KBM-7 (cell line): ENCODE data around the gene PRX.
"Not testable (repeated sequence)": the region's sequence is repeated elsewhere in the genome, so short reads cannot be mapped to it uniquely, and the experiment has no call there.

Experiments used
- DNase-seq: peaks from one replicate; pipeline ENCODE4 v3.0.0-alpha.2; 2015
- in situ Hi-C: fragments of 300-500 bp; cut with MboI; formaldehyde crosslinking; loops from 2 replicates; pipeline ENCODE4 v1.14.3; 2020; ENCODE audit warnings: low sequenced_read_pairs, low pct_unique_long_range_greater_than_20kb, mixed read lengths

Gene PRX

DNA sequence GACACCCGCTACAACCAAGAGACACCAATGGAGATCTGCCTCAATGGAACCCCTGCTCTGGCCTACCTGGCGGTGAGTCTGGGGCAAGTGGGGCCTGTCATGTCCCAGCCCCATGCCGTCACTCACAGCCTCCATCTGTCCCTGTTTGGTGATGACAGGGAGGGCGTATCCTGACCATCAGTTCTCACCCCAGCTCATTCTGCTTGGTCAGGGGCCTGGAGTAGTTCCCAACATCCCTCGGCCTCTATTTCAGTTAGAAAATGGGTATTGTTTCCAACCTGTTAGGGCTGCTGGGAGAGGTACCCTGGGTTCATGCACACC is 41.4 kb downstream of the PRX start:
- DNase-seq: no peak
- in situ Hi-C loops: no loop called here

DNA sequence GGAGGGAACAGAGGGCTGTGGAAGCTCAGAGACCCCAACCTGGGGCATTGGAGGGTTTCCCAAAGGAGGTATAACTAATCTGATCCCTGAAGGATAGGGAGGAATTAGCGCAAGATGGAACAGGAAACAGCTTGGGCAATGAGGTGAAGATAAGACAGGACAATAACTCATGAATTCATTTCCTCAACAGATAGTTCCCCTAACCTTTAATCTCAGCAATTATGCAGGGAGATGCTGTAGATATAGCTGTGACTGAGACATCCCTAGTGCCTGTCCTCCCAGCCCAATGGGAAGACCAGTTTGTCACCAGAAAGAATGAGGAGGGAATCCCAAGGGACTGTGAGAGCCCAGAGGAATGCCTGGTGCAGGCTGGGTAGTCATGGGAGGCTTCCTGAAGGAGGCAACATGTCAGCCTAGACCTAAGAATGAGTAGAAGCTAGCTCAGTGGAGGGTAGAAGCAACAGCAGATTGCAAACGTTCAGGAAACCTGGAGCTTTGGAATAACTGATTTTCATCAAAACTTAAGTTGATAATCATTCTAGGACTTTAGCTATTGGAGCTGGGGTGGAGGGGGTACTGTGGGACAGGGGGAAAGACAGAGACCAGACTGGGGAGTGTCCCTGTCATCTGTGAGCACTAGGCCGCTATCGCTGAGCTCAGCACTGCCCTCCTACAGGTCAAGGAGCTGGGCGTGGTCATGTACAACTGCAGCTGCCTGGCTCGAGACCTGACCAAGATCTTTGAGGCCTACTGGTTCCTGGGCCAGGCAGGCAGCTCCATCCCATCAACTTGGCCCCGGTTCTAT is 42.0 kb downstream of the PRX start:
- DNase-seq: peak; percentile 70
- in situ Hi-C loops: no loop called here

DNA sequence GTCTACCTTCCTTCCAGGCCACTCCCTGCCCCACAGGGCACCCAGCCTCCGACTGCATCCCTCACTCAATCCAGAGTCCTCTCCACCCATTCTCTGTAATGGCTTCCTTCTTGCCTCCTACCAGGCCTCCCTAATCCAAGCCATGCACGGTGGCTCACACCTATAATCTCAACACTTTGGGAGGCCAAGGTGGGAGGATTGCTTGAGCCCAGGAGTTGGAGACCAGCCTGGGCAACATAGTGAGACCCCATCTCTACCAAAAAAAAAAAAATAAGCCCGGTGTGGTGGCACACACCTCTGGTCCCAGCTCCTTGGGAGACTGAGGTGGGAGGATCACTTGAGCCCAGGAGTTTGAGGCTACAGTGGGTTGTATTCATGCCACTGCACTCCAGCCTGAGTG is 42.9 kb downstream of the PRX start:
- in situ Hi-C loops, DNase-seq: not testable (repeated sequence)

DNA sequence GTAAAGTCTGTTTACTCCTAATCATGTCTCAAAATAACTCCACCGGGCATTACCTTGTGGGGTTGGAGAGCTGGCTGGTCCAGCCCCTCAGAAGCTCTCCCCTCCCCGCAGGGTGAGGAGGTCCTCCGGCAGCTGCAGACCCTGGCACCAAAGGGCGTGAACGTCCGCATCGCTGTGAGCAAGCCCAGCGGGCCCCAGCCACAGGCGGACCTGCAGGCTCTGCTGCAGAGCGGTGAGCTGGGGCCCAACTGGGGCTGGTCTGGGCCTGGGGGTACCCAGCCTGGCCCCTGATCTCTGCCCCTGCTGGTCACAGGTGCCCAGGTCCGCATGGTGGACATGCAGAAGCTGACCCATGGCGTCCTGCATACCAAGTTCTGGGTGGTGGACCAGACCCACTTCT is 43.4 kb downstream of the PRX start:
- no peak for DNase-seq
- in situ Hi-C loops: no loop called here

DNA sequence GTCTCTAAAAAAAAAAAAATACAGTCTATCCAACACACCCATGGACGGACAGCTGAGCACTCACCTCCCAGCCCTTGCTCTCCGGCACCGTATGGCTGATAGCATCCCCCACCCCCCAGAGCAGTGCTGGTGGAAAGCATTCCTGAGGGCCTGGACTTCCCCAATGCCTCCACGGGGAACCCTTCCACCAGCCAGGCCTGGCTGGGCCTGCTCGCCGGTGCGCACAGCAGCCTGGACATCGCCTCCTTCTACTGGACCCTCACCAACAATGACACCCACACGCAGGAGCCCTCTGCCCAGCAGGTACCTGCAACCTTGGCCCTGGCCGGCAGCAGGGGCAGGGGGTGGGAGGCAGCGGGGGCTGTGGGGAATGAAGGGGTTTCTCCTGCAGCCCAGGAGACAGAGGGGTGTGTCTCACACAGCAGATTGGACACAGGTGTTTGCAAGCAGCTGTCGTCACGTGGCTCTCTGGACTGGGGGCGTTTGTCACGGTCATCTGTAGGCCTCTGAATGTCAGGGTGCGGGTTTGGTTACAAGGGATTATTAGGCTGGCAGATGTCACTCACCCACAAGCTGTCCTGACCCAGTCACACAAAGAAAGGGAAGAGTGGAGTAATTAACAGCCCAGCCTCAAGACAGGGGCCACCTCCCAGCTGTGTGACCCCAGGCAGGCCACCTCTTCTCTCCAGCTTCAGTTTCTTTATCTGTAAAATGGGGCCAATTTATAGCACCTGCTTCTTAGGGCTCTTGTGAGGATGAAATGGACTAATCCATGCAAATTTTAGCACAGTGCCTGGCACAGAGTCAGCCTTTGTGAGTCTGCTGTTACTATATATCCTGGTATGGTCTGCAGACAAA is 45.4 kb downstream of the PRX start:
- in situ Hi-C loops: no loop called here
- no peak for DNase-seq

DNA sequence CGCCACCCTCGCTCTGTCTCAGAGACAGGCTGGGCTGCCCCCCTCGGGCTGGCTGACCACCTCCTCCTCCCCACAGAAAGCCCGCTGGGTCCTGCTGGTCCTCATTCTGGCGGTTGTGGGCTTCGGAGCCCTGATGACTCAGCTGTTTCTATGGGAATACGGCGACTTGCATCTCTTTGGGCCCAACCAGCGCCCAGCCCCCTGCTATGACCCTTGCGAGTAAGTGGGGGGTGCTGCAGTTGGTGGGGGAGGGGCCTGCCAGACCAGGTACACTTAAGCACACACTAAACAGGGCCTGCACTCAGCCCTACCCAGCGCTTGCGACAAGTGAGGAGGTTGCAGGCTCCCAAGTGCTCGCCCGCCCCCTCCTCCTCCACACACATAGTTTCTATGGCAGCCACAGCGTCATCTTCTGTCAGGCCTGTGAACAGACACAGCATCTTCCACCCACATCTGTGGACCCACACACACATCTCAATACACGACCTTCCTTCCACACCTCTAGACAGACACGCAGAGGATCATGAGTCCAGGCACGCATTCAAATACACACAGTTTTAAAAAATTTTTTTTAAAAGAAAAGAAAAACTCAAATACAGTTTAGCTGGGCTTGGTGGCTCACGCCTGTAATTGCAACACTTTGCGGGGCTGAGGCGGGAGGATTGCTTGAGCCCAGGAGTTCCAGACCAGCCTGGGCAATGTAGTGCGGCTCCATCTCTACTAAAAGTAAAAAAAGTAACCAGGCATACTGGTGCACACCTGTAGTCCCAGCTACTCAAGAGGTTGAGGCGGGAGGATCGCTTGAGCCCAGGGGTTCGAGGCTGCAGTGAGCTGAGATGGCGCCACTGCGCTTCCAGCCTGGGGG is 46.2 kb downstream of the PRX start:
- in situ Hi-C loops: no loop called here
- DNase-seq: peak; percentile 29

DNA sequence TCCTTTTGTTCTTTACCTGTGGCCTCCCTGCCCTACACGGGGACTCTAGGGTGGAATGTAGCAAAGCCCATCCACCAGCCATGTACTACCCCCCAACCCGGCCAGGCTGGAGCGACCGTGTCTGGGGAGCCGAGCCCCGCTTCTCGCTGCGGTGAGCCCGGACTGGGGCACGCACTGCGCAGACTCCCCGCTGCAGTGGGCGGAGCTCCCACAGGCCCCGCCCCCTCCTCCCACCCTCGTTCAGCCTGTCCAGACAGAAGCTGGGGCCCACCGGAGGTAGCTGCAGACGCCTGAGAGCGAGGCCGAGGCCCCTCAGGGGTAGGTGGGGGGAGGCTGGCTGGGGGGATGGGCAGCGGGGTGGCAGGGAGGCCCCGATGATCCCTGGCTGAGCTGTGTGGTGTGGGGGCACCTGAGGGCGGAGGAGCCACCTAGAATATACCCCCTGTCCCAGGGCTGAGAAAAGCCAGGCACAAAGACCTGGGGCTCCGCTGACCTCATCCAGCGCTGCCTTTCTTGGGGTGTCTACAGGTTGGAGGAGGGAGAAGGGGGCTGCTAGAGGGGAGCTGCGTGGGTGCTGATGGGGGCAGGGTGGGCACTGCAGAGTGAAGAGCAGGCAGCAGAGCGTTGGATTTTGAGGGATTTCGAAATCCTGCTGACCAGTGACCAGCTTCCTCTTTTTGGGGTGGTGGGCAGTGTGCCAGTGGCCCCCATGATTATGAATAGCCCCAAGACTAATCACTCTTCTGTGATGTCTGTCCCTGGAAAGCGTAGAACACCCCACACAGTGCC is 47.4 kb downstream of the PRX start:
- in situ Hi-C loops: no loop called here
- no peak for DNase-seq

DNA sequence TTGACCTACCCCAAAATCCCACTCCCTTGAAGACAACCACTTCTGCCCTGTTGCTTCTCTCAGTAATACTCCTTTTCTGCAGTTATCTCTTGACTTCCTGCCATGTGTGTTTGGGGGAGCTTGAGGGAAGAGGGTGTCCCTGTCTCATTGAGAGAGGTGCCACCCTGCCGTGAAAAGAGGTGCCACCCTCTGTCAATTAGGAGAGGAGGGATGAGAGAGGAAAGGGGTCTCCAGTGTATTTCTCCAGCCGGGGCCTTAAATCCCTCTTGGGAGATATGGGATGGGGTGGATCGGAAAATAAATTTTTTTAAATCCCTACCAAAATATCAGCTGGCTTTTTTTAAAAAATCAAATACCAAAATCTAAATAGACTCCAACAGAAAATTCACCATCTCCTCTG is 48.2 kb downstream of the PRX start:
- no peak for DNase-seq
- in situ Hi-C loops: no loop called here

DNA sequence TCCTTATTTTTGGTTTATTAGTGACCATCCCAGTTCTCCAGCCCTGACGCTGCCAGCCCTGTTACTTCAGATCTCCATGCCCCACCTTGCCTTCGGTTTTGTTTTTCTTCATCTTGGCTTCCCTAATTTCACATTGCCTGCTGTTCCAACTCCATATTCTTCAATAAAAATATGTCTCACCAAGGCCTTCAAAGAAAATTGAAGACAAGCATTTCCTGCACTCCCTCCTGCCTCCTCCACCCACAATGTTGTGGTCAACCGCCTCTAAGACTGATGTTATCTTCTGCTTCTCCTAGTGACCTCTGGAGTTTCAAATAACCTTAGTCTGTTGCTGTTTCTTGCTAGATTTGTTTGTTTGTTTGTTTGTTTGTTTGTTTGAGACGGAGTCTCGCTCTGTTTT is 50.1 kb downstream of the PRX start:
- DNase-seq: peak; percentile 83
- in situ Hi-C loops: no loop called here

DNA sequence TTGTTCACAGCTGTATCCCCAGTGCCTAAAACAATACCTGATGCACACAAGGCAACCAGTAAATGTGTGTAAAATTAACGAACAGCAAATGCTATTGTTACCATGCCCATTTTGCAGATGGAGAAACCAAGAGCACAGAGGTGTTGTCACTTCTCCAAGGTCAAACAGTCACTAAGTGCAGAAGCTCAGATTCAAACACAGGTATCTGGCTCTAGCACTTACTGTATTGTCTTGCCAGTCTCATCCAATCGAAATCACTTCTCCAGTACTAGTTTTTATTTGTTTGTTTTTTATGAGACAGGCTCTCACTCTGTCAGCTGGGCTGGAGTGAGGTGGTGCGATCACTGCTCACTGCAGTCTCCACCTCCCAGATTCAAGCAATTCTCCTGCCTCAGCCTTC is 51.0 kb downstream of the PRX start:
- in situ Hi-C loops: no loop called here
- no peak for DNase-seq

DNA sequence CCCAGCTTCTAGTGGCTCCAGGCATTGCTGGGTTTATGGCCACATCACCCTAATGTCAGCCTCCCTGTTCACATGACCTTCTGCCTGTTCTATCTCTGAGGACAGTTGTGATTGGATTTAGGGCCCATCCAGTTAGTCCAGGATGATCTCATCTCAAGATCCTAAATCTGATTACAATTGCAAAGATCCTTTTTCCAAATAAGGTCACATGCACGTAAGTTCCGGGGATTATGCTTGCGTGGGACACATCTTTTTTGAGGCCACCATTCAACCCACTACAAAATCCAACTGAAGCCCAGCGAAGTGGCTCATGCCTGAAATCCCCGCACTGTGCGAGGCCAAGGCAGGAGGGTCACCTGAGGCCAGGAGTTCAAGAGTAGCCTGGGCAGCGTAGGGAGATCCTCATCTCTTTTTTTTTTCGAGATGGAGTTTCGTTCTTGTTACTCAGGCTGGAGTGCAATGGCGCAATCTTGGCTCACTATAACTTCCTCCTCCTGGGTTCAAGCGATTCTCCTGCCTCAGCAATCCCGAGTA is 52.4 kb downstream of the PRX start:
- DNase-seq: no peak
- in situ Hi-C loops: no loop called here

DNA sequence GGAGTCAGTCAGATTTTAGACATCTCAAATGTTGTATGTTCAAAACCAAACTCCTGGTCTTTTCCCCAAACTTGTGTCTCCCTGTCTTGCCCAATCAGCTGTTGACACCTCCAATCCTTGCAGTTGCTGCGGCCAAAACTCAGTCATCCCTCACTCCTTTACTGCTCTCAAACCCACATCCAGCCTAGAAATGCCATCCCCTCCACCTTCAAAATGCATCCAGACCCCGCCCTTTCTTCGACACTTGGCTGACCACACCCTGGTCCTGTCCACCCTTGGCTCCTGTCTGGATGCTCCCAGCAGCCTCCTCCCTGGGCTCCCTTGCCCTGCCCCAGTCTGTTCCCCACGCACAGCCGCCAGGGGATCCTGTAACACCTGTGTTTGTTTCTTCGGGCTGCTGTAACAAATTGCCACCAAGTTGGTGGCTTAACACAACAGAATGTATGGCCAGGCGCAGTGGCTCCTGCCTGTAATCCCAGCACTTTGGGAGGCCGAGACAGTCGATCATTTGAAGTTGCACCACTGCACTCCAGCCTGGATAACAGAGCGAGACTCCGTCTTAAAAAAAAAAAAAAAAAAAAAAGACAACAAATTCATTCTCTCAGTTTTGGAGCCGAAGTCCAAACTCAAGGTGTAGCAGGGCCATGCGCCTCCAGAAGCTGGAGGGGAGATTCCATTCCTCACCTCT is 53.0 kb downstream of the PRX start:
- no peak for DNase-seq
- in situ Hi-C loops: no loop called here

DNA sequence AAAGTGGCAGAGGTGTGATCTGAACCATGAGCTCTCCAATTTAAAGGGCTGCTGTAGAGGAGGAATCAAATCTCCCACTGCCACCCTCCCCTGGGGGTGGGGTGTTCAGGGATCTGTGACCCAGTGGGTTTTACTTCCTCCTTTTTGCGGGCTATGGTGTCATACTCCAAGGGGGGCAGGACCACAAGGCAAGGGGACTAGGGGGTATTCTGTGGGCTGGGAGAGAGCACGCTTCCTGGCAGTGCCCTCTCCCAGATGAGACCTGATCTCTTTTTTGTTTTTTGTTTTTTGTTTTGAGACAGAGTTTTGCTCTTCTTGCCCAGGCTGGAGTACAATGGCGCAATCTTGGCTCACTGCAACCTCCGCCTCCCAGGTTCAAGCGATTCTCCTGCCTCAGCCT is 54.4 kb downstream of the PRX start:
- peak; percentile 79 for DNase-seq
- in situ Hi-C loops: no loop called here

DNA sequence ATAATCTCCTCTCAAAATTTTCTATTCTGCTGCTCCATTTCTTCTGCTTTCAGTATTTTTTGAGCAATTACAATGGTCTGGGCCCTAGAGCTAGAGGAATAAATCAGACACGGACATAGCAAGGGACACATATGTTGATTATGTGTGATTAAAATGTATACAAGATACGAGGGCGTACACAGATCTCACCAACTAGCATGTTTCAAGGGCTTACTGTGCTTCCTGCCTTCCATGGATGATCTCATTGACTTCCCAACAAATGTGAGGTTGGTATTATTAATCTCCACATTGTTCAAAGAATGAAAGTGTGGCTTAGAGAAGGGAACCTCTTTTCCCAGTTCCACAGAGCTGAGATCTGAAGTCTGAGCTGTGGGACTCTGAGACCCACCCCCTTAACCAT is 55.5 kb downstream of the PRX start:
- in situ Hi-C loops: no loop called here
- no peak for DNase-seq

DNA sequence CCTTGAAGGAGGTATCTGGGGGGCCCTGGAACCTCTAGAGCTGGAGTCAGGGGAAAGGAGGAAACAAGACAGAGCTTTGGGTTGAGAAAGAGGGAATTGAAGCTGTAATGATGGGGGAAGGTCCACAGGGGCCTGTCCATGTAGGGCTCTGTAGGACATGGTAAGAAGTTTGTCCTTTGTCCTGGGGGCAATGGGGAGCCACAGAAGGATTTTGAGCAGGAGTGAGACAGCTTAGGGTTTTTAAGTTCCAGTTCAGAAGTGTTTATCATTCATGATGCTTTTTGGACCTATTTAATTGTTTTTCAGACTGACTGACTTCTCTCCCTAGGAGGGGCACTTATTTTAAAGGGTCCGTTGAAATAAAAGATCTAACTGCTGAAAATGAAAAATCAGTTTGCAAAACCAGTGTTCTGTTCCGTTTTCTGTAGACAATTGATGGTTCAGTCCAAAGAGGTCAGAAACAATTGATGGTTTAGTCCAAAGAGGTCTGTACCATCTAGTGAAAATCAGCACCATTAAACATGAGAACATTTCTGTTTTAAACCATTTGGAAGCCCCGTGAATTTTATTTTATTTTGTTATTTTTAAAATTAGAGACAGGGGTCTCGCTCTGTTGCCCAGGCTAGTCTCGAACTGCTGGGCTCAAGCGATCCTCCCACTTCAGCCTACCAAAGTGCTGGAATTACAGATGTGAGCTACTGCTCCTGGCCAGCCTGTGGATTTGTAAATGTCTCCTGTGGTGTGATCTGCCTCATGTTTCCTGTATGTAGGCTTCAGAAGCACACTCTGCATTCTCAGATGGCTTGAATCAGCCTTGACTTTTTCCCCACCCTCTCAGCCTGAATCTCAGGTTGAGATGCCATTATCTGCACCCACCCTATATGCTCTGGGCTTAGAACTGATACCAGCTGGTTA is 56.2 kb downstream of the PRX start:
- DNase-seq: no peak
- in situ Hi-C loops: no loop called here

DNA sequence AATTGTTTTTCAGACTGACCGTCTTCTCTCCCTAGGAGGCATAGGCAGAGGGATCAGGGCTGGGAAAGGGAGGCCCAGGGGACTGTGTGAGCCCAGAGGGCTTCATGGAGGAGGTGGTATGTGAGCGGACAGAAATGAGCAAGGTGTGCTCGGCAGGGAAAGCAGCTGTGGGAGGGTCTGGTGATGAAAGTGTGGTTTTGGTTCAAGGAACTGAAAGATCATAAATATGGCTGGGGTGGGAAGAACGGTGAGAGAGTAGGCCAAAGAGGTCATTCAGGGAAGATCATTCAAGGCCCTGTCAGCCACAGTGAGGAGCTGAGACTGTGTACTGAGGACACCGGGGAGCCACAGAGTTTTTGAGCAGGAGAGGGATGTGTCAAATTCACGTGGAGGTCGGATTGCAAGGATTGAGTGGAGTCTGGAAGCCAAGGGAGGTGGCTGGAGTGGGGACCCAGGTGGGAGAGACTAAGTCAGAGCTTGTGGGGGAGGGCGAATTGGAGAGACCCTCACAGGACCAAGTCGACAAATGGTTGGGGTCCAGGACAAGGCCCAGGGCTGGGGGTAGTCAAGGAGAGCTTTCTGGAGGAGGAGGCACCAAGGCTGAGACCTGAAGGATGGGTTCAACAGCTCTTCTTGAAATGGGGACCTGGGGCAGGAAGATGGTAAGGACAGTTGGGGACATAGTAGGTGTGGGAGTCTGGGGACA is 57.0 kb downstream of the PRX start:
- no peak for DNase-seq
- in situ Hi-C loops: no loop called here
